Measurements from ENCODE around the gene HLCS.

DNA sequence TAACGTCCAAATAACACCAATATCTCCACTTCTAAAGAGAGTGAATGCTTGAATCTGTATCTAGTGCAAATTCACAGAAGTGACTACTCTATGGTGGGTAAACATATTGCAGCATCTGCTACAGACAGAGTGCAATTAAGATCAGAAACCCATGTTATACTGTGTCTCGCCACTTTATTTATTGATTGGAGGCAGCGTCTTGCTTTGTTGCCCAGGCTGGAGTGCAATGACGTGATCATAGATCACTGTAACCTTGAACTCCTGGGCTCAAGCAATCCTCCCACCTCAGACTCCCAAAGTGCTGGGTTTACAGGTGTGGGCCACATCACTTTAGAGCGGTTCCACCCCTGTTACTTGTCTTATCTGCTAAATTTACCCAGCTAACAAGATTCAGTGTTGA, 57.0 kb downstream of the HLCS start:
- TF ChIP-seq, protein P1, sequence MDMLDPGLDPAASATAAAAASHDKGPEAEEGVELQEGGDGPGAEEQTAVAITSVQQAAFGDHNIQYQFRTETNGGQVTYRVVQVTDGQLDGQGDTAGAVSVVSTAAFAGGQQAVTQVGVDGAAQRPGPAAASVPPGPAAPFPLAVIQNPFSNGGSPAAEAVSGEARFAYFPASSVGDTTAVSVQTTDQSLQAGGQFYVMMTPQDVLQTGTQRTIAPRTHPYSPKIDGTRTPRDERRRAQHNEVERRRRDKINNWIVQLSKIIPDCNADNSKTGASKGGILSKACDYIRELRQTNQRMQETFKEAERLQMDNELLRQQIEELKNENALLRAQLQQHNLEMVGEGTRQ (IDR thresholded peaks at IDR 0.05; ENCODE audit: low read length): no peak
- TF ChIP-seq JUN (IDR thresholded peaks at IDR 0.05; ENCODE audit: low read depth, low read length) (no peak), RXRA (IDR thresholded peaks at IDR 0.05; ENCODE audit: insufficient read depth, low read depth, low read length) (no peak), JUND (IDR thresholded peaks at IDR 0.05; ENCODE audit: low read length) (no peak), SIX5 (IDR thresholded peaks at IDR 0.05; ENCODE audit: low read depth, low read length) (no peak)
- TF ChIP-seq, protein P2, sequence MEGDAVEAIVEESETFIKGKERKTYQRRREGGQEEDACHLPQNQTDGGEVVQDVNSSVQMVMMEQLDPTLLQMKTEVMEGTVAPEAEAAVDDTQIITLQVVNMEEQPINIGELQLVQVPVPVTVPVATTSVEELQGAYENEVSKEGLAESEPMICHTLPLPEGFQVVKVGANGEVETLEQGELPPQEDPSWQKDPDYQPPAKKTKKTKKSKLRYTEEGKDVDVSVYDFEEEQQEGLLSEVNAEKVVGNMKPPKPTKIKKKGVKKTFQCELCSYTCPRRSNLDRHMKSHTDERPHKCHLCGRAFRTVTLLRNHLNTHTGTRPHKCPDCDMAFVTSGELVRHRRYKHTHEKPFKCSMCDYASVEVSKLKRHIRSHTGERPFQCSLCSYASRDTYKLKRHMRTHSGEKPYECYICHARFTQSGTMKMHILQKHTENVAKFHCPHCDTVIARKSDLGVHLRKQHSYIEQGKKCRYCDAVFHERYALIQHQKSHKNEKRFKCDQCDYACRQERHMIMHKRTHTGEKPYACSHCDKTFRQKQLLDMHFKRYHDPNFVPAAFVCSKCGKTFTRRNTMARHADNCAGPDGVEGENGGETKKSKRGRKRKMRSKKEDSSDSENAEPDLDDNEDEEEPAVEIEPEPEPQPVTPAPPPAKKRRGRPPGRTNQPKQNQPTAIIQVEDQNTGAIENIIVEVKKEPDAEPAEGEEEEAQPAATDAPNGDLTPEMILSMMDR (IDR thresholded peaks at IDR 0.05; ENCODE audit: control extremely low read depth in 1 of 3, insufficient read depth in 1 of 3, low read depth in 1 of 3, low read length in 3 of 3): no peak

Measured in H1 (cell line).